ENCODE measurements around the gene SNX14. TPM values are rescaled to one million over a fixed set of nuclear protein-coding genes. Genes with fewer than 3 reads are reported as not detected.
"Not testable (repeated sequence)": the region's sequence is repeated elsewhere in the genome, so short reads cannot be mapped to it uniquely, and the experiment has no call there.

The SNX14 gene
- total and polyA plus RNA-seq, 10 of the 15 experiments (the other 5 are each of a cell fraction or from before 2014, with no cell fraction given), result 34.2 to 122 (median 51.0) TPM

DNA sequence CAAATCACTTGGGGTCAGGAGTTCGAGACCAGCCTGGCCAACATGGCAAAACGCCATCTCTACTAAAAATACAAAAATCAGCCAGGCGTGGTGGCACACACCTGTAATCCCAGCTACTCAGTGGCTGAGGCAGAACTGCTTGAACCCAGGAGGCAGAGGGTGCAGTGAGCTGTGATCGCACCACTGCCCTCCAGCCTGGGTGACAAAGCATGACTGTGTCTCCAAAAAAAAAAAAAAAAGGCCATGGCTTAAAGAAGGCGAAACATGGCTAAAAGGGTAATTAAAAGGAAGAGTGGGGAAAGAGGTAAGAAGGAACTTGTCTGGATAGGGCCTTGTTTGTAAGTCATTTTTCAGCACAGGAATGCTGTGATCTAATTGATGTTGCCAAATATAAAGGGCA, 37.5 kb upstream of the SNX14 start:
- H3K9ac ChIP-seq (ENCODE audit: control insufficient read depth, insufficient read depth, low read length); H3K9me3 ChIP-seq (replicated peaks; ENCODE audit: control insufficient read depth, insufficient read depth, low read length); H3K4me3 ChIP-seq; FAIRE-seq; H4K20me1 ChIP-seq (ENCODE audit: control insufficient read depth, insufficient read depth); H3K27me3 ChIP-seq (replicated peaks in 1 of 2; ENCODE audit: control insufficient read depth in 2 of 2, insufficient read depth in 2 of 2, low read length in 1 of 2); H2AFZ ChIP-seq (ENCODE audit: control insufficient read depth, low read depth, low read length); BruUV-seq (replicated peaks); ATAC-seq; intact Hi-C loops (cut with micrococcal nuclease; ENCODE audit: unreplicated experiment); H3K4me2 ChIP-seq (ENCODE audit: control insufficient read depth, insufficient read depth); DNase-seq (ENCODE audit: low read depth, low spot score); H3K27ac ChIP-seq (ENCODE audit: control insufficient read depth, insufficient read depth); H3K4me1 ChIP-seq (ENCODE audit: control insufficient read depth, insufficient read depth, low read length): not testable (repeated sequence)
- H3K79me2 ChIP-seq (ENCODE audit: control insufficient read depth, insufficient read depth, low read length), result peaks cover 79% of the 10 kb centered on the region
- SMC1A ChIA-PET (ENCODE audit: uncharacterized antibody, unreplicated experiment), result interaction anchor here (0.7 to 1.9 kb wide), 6 partner anchors 8 to 47 kb away, joined by 3 to 7 read pairs (median 6); no protein-coding TSS in a partner anchor
- TF ChIP-seq POLR2AphosphoS5 (IDR thresholded peaks at IDR 0.05; ENCODE audit: low read length), result peak; percentile 59; the same call in 1 of the 2 replicates
- RAD21 ChIA-PET (ENCODE audit: unreplicated experiment), result interaction anchor here (0.6 to 1.0 kb wide), 2 partner anchors 9 to 170 kb away, joined by 3 read pairs; no protein-coding TSS in a partner anchor
- in situ Hi-C loops (cut with MboI), result loop anchor here (25.0 kb wide), 1 partner anchor 1531 kb away; the partner anchor contains the start of gene ZNF292
- 67% methylated on average over 5 of the region's 5 CpGs for WGBS (ENCODE audit: insufficient coverage, insufficient replicate concordance, low lambda C conversion rate, missing lambda C conversion rate)
- POLR2A ChIA-PET, result interaction anchor here (0.9 to 1.9 kb wide), 5 partner anchors 9 to 36 kb away, joined by 3 to 6 read pairs (median 5); partner anchors contain the start of gene SYNCRIP
- H3K36me3 ChIP-seq (ENCODE audit: control insufficient read depth in 2 of 2, insufficient read depth in 2 of 2, low read length in 1 of 2), result peaks cover 16 to 58% of the 10 kb centered on the region in 2 experiments
- CTCF ChIA-PET, result interaction anchor here (0.7 to 2.1 kb wide), 4 partner anchors 9 to 47 kb away, joined by 3 to 15 read pairs (median 4); partner anchors contain the start of gene SYNCRIP

DNA sequence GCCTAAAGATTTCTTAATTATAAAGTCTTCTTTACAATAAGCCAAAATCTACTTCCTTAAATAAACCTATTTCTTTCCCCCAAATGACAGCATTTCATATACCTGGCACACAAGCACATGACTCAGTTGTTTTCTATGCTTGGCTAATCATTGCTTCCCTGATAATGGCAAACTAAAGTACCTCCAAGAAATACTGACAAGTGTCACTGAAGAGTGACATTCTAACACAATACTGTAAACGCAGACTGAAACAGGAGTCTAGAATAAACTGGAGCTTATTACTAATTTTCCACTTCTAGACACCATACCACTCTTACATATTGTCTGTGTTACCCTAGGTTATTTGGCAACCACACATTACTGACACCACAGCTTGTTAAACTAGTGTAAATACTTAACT, 34.7 kb upstream of the SNX14 start:
- Histone ChIP-seq H3K36me3 (ENCODE audit: control insufficient read depth in 2 of 2, insufficient read depth in 2 of 2, low read length in 1 of 2) (peaks cover 8 to 43% of the 10 kb centered on the region in 2 experiments), H3K4me1 (ENCODE audit: control insufficient read depth, insufficient read depth, low read length) (no peaks in the 10 kb centered on the region)
- TF ChIP-seq SIN3A (IDR thresholded peaks at IDR 0.05; ENCODE audit: low read depth, low read length) (no peak), PML (IDR thresholded peaks at IDR 0.05; ENCODE audit: low read length) (no peak), EED (IDR thresholded peaks at IDR 0.05; ENCODE audit: low read depth) (no peak), BCL11A (IDR thresholded peaks at IDR 0.05; ENCODE audit: low read depth, low read length) (no peak), JUND (IDR thresholded peaks at IDR 0.05; ENCODE audit: low read depth, low read length) (no peak), ZNF622 (IDR thresholded peaks at IDR 0.05) (no peak), MEF2B (IDR thresholded peaks at IDR 0.05; ENCODE audit: partially characterized antibody, poor library complexity, severe bottlenecking) (no peak), SRF (IDR thresholded peaks at IDR 0.05; ENCODE audit: low read depth in 2 of 2, low read length in 2 of 2) (no peak), IRF4 (IDR thresholded peaks at IDR 0.05; ENCODE audit: low read depth, low read length) (no peak)
- TF ChIP-seq, protein P1, sequence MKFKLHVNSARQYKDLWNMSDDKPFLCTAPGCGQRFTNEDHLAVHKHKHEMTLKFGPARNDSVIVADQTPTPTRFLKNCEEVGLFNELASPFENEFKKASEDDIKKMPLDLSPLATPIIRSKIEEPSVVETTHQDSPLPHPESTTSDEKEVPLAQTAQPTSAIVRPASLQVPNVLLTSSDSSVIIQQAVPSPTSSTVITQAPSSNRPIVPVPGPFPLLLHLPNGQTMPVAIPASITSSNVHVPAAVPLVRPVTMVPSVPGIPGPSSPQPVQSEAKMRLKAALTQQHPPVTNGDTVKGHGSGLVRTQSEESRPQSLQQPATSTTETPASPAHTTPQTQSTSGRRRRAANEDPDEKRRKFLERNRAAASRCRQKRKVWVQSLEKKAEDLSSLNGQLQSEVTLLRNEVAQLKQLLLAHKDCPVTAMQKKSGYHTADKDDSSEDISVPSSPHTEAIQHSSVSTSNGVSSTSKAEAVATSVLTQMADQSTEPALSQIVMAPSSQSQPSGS (IDR thresholded peaks at IDR 0.05; ENCODE audit: low read length), result no peak
- TF ChIP-seq, protein P2, sequence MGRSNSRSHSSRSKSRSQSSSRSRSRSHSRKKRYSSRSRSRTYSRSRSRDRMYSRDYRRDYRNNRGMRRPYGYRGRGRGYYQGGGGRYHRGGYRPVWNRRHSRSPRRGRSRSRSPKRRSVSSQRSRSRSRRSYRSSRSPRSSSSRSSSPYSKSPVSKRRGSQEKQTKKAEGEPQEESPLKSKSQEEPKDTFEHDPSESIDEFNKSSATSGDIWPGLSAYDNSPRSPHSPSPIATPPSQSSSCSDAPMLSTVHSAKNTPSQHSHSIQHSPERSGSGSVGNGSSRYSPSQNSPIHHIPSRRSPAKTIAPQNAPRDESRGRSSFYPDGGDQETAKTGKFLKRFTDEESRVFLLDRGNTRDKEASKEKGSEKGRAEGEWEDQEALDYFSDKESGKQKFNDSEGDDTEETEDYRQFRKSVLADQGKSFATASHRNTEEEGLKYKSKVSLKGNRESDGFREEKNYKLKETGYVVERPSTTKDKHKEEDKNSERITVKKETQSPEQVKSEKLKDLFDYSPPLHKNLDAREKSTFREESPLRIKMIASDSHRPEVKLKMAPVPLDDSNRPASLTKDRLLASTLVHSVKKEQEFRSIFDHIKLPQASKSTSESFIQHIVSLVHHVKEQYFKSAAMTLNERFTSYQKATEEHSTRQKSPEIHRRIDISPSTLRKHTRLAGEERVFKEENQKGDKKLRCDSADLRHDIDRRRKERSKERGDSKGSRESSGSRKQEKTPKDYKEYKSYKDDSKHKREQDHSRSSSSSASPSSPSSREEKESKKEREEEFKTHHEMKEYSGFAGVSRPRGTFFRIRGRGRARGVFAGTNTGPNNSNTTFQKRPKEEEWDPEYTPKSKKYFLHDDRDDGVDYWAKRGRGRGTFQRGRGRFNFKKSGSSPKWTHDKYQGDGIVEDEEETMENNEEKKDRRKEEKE (IDR thresholded peaks at IDR 0.05), result no peak

More for the DNA sequence above, 34.7 kb upstream of the SNX14 start:
- Histone ChIP-seq H3K9ac (ENCODE audit: control insufficient read depth, insufficient read depth, low read length) (no peak overlapping the region), H4K20me1 (ENCODE audit: control insufficient read depth, insufficient read depth) (no peaks in the 10 kb centered on the region), H2AFZ (ENCODE audit: control insufficient read depth, low read depth, low read length) (no peak overlapping the region), H3K27me3 (replicated peaks in 1 of 2; ENCODE audit: control insufficient read depth in 2 of 2, insufficient read depth in 2 of 2, low read length in 1 of 2) (no peaks in the 10 kb centered on the region), H3K27ac (ENCODE audit: control insufficient read depth, insufficient read depth) (no peak overlapping the region), H3K4me2 (ENCODE audit: control insufficient read depth, insufficient read depth) (no peak overlapping the region), H3K9me3 (replicated peaks; ENCODE audit: control insufficient read depth, insufficient read depth, low read length) (no peaks in the 10 kb centered on the region), H3K4me3 (no peak overlapping the region), H3K79me2 (ENCODE audit: control insufficient read depth, insufficient read depth, low read length) (peaks cover 64% of the 10 kb centered on the region)
- WGBS (ENCODE audit: insufficient coverage, insufficient replicate concordance, low lambda C conversion rate, missing lambda C conversion rate), result 70% methylated on average over 1 of the region's 1 CpG
- in situ Hi-C loops (cut with MboI), result loop anchor here (10.0 to 25.0 kb wide), 2 partner anchors 46 to 1534 kb away; partner anchors contain the start of gene ZNF292
- CTCF ChIA-PET, result interaction anchor here (1.3 kb wide), 1 partner anchor 11 kb away, joined by 4 read pairs; no protein-coding TSS in a partner anchor
- FAIRE-seq (no peak), DNase-seq (ENCODE audit: low read depth, low spot score) (no peak), ATAC-seq (no peak)
- BruUV-seq (replicated peaks), result no TSS peak
- RAD21 ChIA-PET (ENCODE audit: unreplicated experiment), result interaction anchor here (1.1 to 1.4 kb wide), 2 partner anchors 11 to 16 kb away, joined by 3 read pairs; no protein-coding TSS in a partner anchor
- POLR2A ChIA-PET, result interaction anchor here (0.5 to 2.7 kb wide), 2 partner anchors 11 to 36 kb away, joined by 4 to 9 read pairs; no protein-coding TSS in a partner anchor
- intact Hi-C loops (cut with micrococcal nuclease; ENCODE audit: unreplicated experiment), result loop anchor here (10.0 kb wide), 1 partner anchor 46 kb away; no protein-coding TSS in a partner anchor
- SMC1A ChIA-PET (ENCODE audit: uncharacterized antibody, unreplicated experiment), result interaction anchor here (1.0 to 1.1 kb wide), 2 partner anchors 11 to 12 kb away, joined by 3 to 5 read pairs; no protein-coding TSS in a partner anchor
